Astrocyte of the cerebellum (primary cell): ENCODE results near the gene ERI2.
"Not testable (repeated sequence)": the region's sequence is repeated elsewhere in the genome, so short reads cannot be mapped to it uniquely, and the experiment has no call there.

Experiments
- DNase-seq: peaks from one replicate; pipeline ENCODE4 v3.0.0-alpha.2; 2011; ENCODE audit warnings: low read depth
- H3K4me3 ChIP-seq: 2 replicates; pipeline ENCODE4 v1.5.1; 2011; ENCODE audit warnings: mild to moderate bottlenecking, low read depth, low read length, moderate library complexity
- CTCF ChIP-seq: IDR thresholded peaks from 2 replicates; pipeline ENCODE4 v1.5.1; 2012; ENCODE audit warnings: low read length, low read depth, moderate library complexity, mild to moderate bottlenecking; ENCODE audit errors: missing control alignments
- in situ Hi-C: cut with HindIII; loops from 2 replicates; pipeline ENCODE4 v1.10.0; 2017; ENCODE audit warnings: low sequenced_read_pairs

ERI2 gene

DNA sequence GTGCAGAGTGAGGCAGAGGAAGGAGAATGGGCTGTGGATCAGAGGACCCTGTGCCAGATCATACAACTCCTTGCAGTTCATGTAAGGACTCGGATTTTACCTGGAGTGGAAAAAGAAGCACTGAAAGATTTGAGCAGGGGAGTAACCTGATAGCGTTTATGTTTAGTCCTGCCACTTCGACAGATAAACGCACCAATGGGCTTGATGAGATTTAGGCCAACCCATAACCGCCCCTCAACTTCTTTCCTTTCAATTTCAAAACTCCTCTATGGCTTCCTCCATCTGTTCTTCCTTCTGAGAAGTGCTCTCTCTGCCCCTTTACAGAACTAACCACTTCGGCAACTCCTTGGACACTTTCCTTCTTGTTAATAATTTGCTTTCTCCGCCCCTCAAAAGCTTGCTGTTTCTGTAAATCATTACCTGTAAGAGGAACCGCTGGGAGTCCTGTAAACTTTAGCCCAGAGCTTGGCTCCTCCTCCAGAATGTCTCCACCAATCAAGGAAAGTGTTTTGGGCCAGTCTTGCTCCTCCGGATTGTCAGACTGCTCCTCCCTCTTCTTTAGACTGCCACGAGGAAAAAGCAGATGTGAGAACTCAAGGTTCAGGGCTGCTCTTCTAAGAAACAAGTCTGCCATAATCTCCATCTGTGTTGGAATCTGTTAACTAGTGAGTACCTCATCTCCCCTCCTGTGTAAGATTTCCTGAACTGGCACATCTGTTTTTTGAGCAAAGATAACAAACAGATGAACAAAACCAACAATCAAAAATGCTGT, 42.6 kb downstream of the ERI2 start, which contains the start of gene ACSM3:
TSS of gene ACSM3 (plus strand) at position 554 of the 772 bp plus-strand sequence. CDS start 6,021 bp downstream, outside the sequence.
- DNase-seq: peak; percentile 20
- in situ Hi-C loops: no loop called here
- no peak for TF ChIP-seq CTCF
- H3K4me3 ChIP-seq: peak within 1 kb of the TSS; percentile 28

DNA sequence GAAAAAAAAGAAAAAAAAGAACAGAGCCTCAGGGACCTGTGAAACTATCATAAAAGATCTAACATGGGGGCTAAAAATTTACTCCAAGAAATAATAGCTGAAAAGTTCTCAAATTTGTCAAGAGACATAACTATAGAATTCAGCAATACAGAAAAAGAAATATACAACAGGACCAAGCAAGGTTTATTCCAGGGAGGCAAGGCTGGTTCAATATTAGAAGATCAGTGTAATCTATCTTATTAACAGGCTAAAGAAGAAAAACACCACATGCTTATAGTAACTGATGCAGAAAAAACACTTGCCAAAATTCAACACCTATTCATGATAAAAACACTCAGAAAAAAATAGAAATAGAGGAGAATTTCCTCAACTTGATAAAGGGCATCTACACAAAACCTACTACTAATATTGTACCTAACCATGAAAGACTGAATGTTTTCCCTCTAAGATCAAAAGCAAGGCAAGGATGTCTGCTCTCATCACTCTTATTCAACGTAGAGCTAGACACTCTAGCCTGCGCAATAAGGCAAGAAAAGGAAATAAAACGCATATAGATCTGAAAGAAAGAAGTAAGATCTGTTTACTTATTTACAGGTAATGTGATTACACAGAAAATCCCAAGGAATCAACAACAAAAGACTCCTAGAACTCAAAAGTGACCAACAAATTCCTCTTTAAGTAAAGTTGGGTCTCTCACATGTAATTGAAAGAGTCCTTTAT, 43.7 kb downstream of the ERI2 start:
- in situ Hi-C loops: no loop called here
- DNase-seq: no peak
- TF ChIP-seq CTCF: no peak
- no peak overlapping the region for H3K4me3 ChIP-seq

- TF ChIP-seq CTCF: no peak
- no peak for DNase-seq
- in situ Hi-C loops: no loop called here
- H3K4me3 ChIP-seq: no peak overlapping the region
Measured at GRCh38 chr16:20761175-20761574, 45.1 kb downstream of the ERI2 start.

DNA sequence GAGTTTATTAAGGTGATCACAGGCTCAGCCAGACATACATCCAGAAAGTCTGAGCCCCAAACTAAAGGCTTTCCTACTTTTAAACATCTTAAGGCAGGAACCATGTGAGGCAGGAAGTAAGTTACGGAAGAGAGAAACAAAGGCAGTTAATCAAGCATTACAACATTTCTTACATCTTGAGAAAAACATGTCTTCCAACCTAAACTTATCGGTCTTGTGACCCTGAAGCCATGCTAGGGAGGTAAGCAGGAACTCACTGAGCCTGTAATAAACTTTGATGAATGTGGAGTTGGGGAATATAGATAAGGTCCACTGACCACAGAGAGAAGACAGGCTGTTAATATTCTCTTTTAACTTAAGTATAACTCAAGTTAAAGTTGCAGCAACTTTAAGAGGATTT, 45.9 kb downstream of the ERI2 start:
- no peak for TF ChIP-seq CTCF
- no peak for DNase-seq
- no peak overlapping the region for H3K4me3 ChIP-seq
- in situ Hi-C loops: no loop called here

- in situ Hi-C loops: not testable (repeated sequence)
Measured at GRCh38 chr16:20755799-20756198, 50.5 kb downstream of the ERI2 start.

GRCh38 chr16:20755238-20755637, 51.0 kb downstream of the ERI2 start:
- in situ Hi-C loops: no loop called here
- no peak for DNase-seq
- H3K4me3 ChIP-seq: no peak overlapping the region
- TF ChIP-seq CTCF: no peak

More at GRCh38 chr16:20755799-20756198, 50.5 kb downstream of the ERI2 start:
- not testable (repeated sequence) for H3K4me3 ChIP-seq, DNase-seq

DNA sequence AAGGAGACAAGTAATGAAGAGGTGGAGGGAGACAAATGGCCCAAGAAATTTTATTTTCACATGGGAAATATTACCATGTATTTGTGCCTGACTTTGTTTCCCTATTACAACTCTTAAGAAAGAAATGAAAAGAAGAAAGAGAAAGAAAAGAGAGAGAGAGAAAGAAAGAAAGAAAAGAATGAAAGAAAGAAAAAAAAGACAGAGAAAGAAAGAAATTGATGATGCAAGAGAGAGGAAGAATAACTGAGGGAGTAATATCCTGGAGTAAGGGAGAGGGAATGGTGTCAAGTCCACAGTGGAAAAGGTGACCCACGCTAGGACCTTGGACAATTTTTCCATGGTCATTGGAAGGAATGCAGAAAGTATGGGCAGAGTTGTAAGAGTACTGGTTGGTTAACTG, 52.5 kb downstream of the ERI2 start:
- TF ChIP-seq CTCF: no peak
- DNase-seq: no peak
- no peak overlapping the region for H3K4me3 ChIP-seq
- in situ Hi-C loops: no loop called here
